Hepatocyte (in vitro differentiated cells): ENCODE results near the gene GJA10. TPM values are rescaled to one million over a fixed set of nuclear protein-coding genes. Genes with fewer than 3 reads are reported as not detected.

ENCODE experiments used
- DNase-seq: peaks from one replicate; pipeline ENCODE4 v3.0.0-alpha.2; 2016; ENCODE audit warnings: low spot score
- H2AFZ ChIP-seq: fragments of 200-600 bp; sonication (generic); 2 replicates; pipeline ENCODE4 v1.6.0; 2016; ENCODE audit warnings: antibody characterized with exemption, mild to moderate bottlenecking
- H3K27ac ChIP-seq: fragments of 200-600 bp; sonication (generic); 2 replicates; pipeline ENCODE4 v1.5.1; 2016; ENCODE audit warnings: mild to moderate bottlenecking
- H3K27me3 ChIP-seq: fragments of 200-600 bp; sonication (generic); 2 replicates; pipeline ENCODE4 v1.6.1; 2016
- H3K36me3 ChIP-seq: fragments of 200-600 bp; sonication (generic); replicated peaks from 2 replicates; pipeline ENCODE4 v1.5.1; 2016; ENCODE audit warnings: low read depth; ENCODE audit not compliant: insufficient read depth
- H3K4me1 ChIP-seq: fragments of 200-600 bp; sonication (generic); 2 replicates; pipeline ENCODE4 v1.5.1; 2016; ENCODE audit warnings: mild to moderate bottlenecking, moderate library complexity; ENCODE audit not compliant: insufficient read depth
- H3K4me2 ChIP-seq: fragments of 200-600 bp; sonication (generic); 2 replicates; pipeline ENCODE4 v1.6.0; 2016
- H3K4me3 ChIP-seq: fragments of 200-600 bp; sonication (generic); 2 replicates; pipeline ENCODE4 v1.5.1; 2016; ENCODE audit warnings: mild to moderate bottlenecking
- H3K79me2 ChIP-seq: fragments of 200-600 bp; sonication (generic); 2 replicates; pipeline ENCODE4 v1.6.0; 2017; ENCODE audit warnings: mild to moderate bottlenecking
- H3K9me2 ChIP-seq: fragments of 200-600 bp; sonication (generic); replicated peaks from 2 replicates; pipeline ENCODE4 v1.6.0; 2017; ENCODE audit warnings: mild to moderate bottlenecking; ENCODE audit not compliant: insufficient read depth
- H3K9me3 ChIP-seq: fragments of 200-600 bp; sonication (generic); 2 replicates; pipeline ENCODE4 v1.5.1; 2016; ENCODE audit warnings: low read depth, mild to moderate bottlenecking
- H4K20me1 ChIP-seq: fragments of 200-600 bp; sonication (generic); 2 replicates; pipeline ENCODE4 v1.6.0; 2016; ENCODE audit warnings: mild to moderate bottlenecking; ENCODE audit not compliant: insufficient read depth, poor library complexity, severe bottlenecking
- EZH2 ChIP-seq: fragments of 200-600 bp; sonication (generic); IDR thresholded peaks from 2 replicates; pipeline ENCODE4 v1.6.1; 2016; ENCODE audit warnings: antibody characterized with exemption, mild to moderate bottlenecking, borderline replicate concordance
- EZH2phosphoT487 ChIP-seq: fragments of 200-600 bp; sonication (generic); IDR thresholded peaks from one replicate; pipeline ENCODE4 v1.6.1; 2018; ENCODE audit warnings: antibody characterized with exemption, mild to moderate bottlenecking, low read depth, moderate library complexity; ENCODE audit not compliant: unreplicated experiment, severe bottlenecking
- WGBS: methylation state at CpG from one replicate; pipeline ENCODE4 v1.1.6; 2016; ENCODE audit warnings: low lambda C conversion rate; ENCODE audit errors: missing lambda C conversion rate; 5-methylcytosine and 5-hydroxymethylcytosine counted together
- polyA plus RNA-seq: library from polyadenylated mRNA; unstranded; fragments of >200 nt; fragmentation: Nextera tagmentation; extraction: Ambion mirVana; gene quantifications from 2 replicates; pipeline ENCODE4 v1.2.1, GENCODE V29; 2016
- total RNA-seq: library from RNA; depleted of rRNA; stranded (reverse); fragments of >200 nt; gene quantifications from 2 replicates; pipeline ENCODE4 v1.2.3, GENCODE V29; 2014
- TF ChIP-seq, protein P1 (sequence below): fragments of 200-600 bp; sonication (generic); IDR thresholded peaks from 2 replicates; pipeline ENCODE4 v1.5.1; 2016; ENCODE audit warnings: antibody characterized with exemption, mild to moderate bottlenecking; ENCODE audit not compliant: poor library complexity

The GJA10 gene
- total and polyA plus RNA-seq, 2 experiments from 2014 or later, result not detected

DNA sequence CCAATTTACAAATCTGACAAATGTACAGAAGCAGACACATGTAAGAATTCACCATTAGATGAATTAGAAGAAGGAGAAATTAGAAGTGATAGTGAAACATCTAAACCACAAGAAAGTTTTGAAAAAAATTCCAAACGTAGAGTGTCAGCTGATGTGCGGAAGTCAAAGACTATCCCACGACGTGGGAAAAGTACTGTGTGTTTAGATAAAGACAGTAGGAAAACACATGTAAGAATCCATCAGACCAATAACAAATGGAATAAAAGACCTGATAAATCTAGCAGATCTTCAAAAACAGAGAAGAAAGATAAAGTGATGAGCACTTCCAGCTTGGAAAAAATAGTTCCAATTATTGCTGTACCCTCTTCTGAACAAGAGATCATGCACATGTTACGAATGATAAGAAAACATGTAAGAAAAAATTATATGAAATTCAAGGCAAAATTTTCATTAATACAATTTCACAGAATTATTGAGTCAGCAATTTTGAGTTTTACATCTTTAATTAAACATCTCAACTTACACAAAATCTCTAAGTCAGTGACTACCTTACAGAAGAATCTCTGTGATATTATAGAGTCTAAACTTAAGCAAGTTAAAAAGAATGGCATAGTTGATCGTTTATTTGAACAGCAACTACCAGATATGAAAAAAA lies 28.1 kb upstream of the GJA10 start:
- no peaks in the 10 kb centered on the region for H3K9me2 ChIP-seq
- H3K4me1 ChIP-seq, result no peaks in the 10 kb centered on the region
- no peak overlapping the region for H3K4me2 ChIP-seq
- no peak for DNase-seq
- H3K9me3 ChIP-seq, result no peaks in the 10 kb centered on the region
- H3K4me3 ChIP-seq, result no peak overlapping the region
- TF ChIP-seq EZH2phosphoT487, result no peak
- TF ChIP-seq, protein P1, sequence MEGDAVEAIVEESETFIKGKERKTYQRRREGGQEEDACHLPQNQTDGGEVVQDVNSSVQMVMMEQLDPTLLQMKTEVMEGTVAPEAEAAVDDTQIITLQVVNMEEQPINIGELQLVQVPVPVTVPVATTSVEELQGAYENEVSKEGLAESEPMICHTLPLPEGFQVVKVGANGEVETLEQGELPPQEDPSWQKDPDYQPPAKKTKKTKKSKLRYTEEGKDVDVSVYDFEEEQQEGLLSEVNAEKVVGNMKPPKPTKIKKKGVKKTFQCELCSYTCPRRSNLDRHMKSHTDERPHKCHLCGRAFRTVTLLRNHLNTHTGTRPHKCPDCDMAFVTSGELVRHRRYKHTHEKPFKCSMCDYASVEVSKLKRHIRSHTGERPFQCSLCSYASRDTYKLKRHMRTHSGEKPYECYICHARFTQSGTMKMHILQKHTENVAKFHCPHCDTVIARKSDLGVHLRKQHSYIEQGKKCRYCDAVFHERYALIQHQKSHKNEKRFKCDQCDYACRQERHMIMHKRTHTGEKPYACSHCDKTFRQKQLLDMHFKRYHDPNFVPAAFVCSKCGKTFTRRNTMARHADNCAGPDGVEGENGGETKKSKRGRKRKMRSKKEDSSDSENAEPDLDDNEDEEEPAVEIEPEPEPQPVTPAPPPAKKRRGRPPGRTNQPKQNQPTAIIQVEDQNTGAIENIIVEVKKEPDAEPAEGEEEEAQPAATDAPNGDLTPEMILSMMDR, result no peak
- TF ChIP-seq EZH2, result no peak
- H3K27me3 ChIP-seq, result no peaks in the 10 kb centered on the region
- no peaks in the 10 kb centered on the region for H3K36me3 ChIP-seq
- H2AFZ ChIP-seq, result no peak overlapping the region
- 95% methylated on average over 6 of the region's 6 CpGs for WGBS
- H3K79me2 ChIP-seq, result no peaks in the 10 kb centered on the region
- no peak overlapping the region for H3K27ac ChIP-seq
- H4K20me1 ChIP-seq, result no peaks in the 10 kb centered on the region

DNA sequence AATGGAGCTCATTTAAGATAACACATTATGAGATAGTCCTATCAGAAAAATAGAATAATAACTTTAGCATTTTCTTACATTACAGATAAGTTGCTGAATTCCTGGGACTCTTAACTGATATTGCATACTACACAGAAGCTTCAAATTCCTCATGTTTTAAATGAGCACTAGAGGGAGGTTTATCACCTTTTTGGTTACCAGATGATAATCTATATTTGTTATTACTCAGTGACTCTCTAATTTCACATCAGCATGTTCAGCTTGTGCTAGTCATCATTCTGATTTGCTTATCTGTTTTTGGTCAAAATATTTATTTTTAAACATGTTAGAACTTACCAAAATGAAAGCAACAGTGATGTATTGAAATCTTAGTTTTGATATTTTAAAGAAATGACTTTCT lies 20.5 kb upstream of the GJA10 start:
- DNase-seq, result no peak
- no peak overlapping the region for H2AFZ ChIP-seq
- no peak overlapping the region for H3K27ac ChIP-seq
- no peaks in the 10 kb centered on the region for H3K79me2 ChIP-seq
- H3K4me1 ChIP-seq, result no peaks in the 10 kb centered on the region
- H3K4me3 ChIP-seq, result no peak overlapping the region
- H4K20me1 ChIP-seq, result no peaks in the 10 kb centered on the region
- no peaks in the 10 kb centered on the region for H3K9me2 ChIP-seq
- no peaks in the 10 kb centered on the region for H3K9me3 ChIP-seq
- H3K27me3 ChIP-seq, result no peaks in the 10 kb centered on the region
- no peak overlapping the region for H3K4me2 ChIP-seq
- H3K36me3 ChIP-seq, result no peaks in the 10 kb centered on the region
- TF ChIP-seq, protein P1, result no peak
- no peak for TF ChIP-seq EZH2
- no peak for TF ChIP-seq EZH2phosphoT487

DNA sequence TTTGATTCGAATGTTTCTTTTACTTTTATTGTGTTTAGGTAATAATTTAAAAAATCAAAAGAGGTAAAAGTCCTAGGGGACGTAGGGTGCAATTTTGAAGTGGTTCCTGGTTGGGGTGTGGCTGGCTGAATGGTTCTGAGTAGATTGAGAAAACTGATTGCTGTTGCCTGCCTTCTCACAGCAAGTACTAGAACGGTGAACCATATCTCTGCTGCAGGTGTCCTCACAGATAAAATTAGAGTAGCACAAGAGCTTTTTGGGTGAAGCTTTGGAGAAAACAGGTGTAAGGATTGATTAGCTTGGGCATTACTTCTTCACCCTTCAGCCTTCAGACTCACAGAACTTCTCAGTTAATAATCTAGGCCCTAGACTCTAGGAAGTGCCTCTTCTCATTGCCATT lies 19.8 kb upstream of the GJA10 start:
- H3K4me2 ChIP-seq, result no peak overlapping the region
- no peaks in the 10 kb centered on the region for H3K9me2 ChIP-seq
- no peak overlapping the region for H3K4me3 ChIP-seq
- H3K27me3 ChIP-seq, result no peaks in the 10 kb centered on the region
- no peaks in the 10 kb centered on the region for H3K79me2 ChIP-seq
- TF ChIP-seq EZH2, result no peak
- no peak for TF ChIP-seq EZH2phosphoT487
- TF ChIP-seq, protein P1, result no peak
- H2AFZ ChIP-seq, result no peak overlapping the region
- H4K20me1 ChIP-seq, result no peaks in the 10 kb centered on the region
- H3K4me1 ChIP-seq, result no peaks in the 10 kb centered on the region
- no peak overlapping the region for H3K27ac ChIP-seq
- 89% methylated on average over 3 of the region's 3 CpGs for WGBS
- no peak for DNase-seq
- no peaks in the 10 kb centered on the region for H3K9me3 ChIP-seq
- H3K36me3 ChIP-seq, result no peaks in the 10 kb centered on the region
